NCI-H526 (cell line): ENCODE measurements around the gene DUSP18.
"Not testable (repeated sequence)": the region's sequence is repeated elsewhere in the genome, so short reads cannot be mapped to it uniquely, and the experiment has no call there.

Experiments
- DNase-seq, 2 experiments: peaks; one replicate each; lab custom pipeline; 2025; lab: John Stamatoyannopoulos, UW

The DUSP18 gene

GRCh38 chr22:30679895-30680690 is 12.4 kb upstream of the DUSP18 start:
- not testable (repeated sequence) for DNase-seq

- not testable (repeated sequence) for DNase-seq
Observed at GRCh38 chr22:30676565-30676964, 8.9 kb upstream of the DUSP18 start.

- no peak for DNase-seq
Observed at GRCh38 chr22:30675436-30675835, 7.8 kb upstream of the DUSP18 start.

GRCh38 chr22:30674482-30674881 is 6.8 kb upstream of the DUSP18 start:
- no peak for DNase-seq

GRCh38 chr22:30673136-30673535 is 5.5 kb upstream of the DUSP18 start:
- no peak for DNase-seq

GRCh38 chr22:30671071-30671470 is 3.4 kb upstream of the DUSP18 start:
- no peak for DNase-seq

- no peak for DNase-seq
Observed at GRCh38 chr22:30668386-30668710, 673 bp upstream of the DUSP18 start.

- peak in 1 of 2 experiments; percentile 32 for DNase-seq
Observed at GRCh38 chr22:30667107-30667493, 575 bp downstream of the DUSP18 start.

- peak in 1 of 2 experiments; percentile 16 for DNase-seq
Observed at GRCh38 chr22:30665786-30666185, 1.9 kb downstream of the DUSP18 start.

GRCh38 chr22:30665266-30665665 is 2.4 kb downstream of the DUSP18 start:
- no peak for DNase-seq

GRCh38 chr22:30664798-30665197 is 2.9 kb downstream of the DUSP18 start:
- DNase-seq = no peak

GRCh38 chr22:30662040-30662439 is 5.6 kb downstream of the DUSP18 start:
- no peak for DNase-seq

- no peak for DNase-seq
Observed at GRCh38 chr22:30655532-30655931, 12.1 kb downstream of the DUSP18 start.

GRCh38 chr22:30654361-30654760 is 13.3 kb downstream of the DUSP18 start:
- no peak for DNase-seq

GRCh38 chr22:30652852-30653251 is 14.8 kb downstream of the DUSP18 start:
- no peak for DNase-seq

GRCh38 chr22:30650508-30651116 is 17.1 kb downstream of the DUSP18 start:
- no peak for DNase-seq

GRCh38 chr22:30649430-30650007 is 18.2 kb downstream of the DUSP18 start:
- DNase-seq = no peak

- no peak for DNase-seq
Observed at GRCh38 chr22:30648825-30649224, 18.9 kb downstream of the DUSP18 start.

GRCh38 chr22:30647536-30647935 is 20.1 kb downstream of the DUSP18 start:
- no peak for DNase-seq

- no peak for DNase-seq
Observed at GRCh38 chr22:30646518-30647160, 21.0 kb downstream of the DUSP18 start.

- no peak for DNase-seq
Observed at GRCh38 chr22:30643055-30643875, 24.4 kb downstream of the DUSP18 start.

- no peak for DNase-seq
Observed at GRCh38 chr22:30640839-30641430, 26.7 kb downstream of the DUSP18 start.
